SK-N-MC (cell line): ENCODE data around the gene TIMM29.

Experiments used
- EZH2 ChIP-seq: fragments of 200-600 bp; sonication (generic); IDR thresholded peaks from one replicate; pipeline ENCODE4 v1.6.1; 2017; ENCODE audit warnings: antibody characterized with exemption
- FOXP2 ChIP-seq: optimal IDR thresholded peaks from 2 replicates; pipeline ENCODE3; 2011; ENCODE audit warnings: mild to moderate bottlenecking, moderate library complexity; ENCODE audit not compliant: insufficient read depth; ENCODE audit errors: extremely low read length, control extremely low read depth
- POLR2AphosphoS5 ChIP-seq: IDR thresholded peaks from 2 replicates; pipeline ENCODE4 v1.6.1; 2012; ENCODE audit warnings: mild to moderate bottlenecking, low read depth, low read length, borderline replicate concordance

- TF ChIP-seq EZH2 (no peak), POLR2AphosphoS5 (no peak), FOXP2 (no peak)
Observed at GRCh38 chr19:10952809-10953208, 24.2 kb downstream of the TIMM29 start.
